OCI-LY3 (cell line): ENCODE measurements around the gene FZD7.

Source experiments
- EZH2phosphoT487 ChIP-seq: fragments of 200-600 bp; shearing (Covaris generic); IDR thresholded peaks from 2 replicates; pipeline ENCODE4 v1.6.1; 2018; ENCODE audit warnings: antibody characterized with exemption, mixed run types, low read depth
- TF ChIP-seq, protein P1 (sequence below): fragments of 200-600, 300-600 bp; sonication (generic); IDR thresholded peaks from 2 replicates; pipeline ENCODE4 v1.5.1; 2014; ENCODE audit warnings: antibody characterized with exemption, low read length, low read depth

DNA sequence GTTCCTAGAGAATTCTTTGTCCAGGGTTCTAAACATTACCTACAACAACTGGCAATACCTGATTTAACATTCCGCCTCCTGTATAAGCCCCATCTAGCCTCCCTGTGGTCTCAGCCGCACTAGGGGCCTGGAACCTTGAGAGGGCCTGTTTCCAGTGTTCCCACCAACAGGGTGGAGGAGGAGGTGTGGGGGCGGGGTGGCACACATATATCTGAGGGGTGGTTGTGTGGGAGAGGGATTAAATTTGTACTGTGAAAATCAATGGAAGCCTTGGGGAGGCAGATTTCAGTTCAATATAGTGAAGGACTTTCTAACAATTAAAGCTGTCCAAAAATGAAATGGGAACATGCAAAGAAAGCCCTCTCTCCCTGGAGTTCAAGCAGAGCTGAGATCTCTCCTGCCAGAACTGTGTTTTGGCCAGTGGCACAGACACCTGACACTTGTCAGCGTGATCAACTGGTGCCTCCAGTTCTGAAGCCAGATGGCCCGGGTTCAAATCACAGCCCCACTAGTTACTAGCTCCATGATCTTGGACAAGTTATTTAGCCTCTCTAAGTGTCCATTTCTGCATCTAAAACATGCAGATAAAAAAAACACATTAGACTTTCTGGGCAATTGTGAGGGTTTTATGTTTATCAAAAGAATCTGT is 17.0 kb upstream of the FZD7 start:
- TF ChIP-seq, protein P1, sequence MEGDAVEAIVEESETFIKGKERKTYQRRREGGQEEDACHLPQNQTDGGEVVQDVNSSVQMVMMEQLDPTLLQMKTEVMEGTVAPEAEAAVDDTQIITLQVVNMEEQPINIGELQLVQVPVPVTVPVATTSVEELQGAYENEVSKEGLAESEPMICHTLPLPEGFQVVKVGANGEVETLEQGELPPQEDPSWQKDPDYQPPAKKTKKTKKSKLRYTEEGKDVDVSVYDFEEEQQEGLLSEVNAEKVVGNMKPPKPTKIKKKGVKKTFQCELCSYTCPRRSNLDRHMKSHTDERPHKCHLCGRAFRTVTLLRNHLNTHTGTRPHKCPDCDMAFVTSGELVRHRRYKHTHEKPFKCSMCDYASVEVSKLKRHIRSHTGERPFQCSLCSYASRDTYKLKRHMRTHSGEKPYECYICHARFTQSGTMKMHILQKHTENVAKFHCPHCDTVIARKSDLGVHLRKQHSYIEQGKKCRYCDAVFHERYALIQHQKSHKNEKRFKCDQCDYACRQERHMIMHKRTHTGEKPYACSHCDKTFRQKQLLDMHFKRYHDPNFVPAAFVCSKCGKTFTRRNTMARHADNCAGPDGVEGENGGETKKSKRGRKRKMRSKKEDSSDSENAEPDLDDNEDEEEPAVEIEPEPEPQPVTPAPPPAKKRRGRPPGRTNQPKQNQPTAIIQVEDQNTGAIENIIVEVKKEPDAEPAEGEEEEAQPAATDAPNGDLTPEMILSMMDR: no peak
- TF ChIP-seq EZH2phosphoT487: no peak
